HL-60/S4 treated with retinoic acid at 250 ng/mL for 4 days and 3 days (cell line): ENCODE results near the gene FAM13B.
"Not testable (repeated sequence)": the region's sequence is repeated elsewhere in the genome, so short reads cannot be mapped to it uniquely, and the experiment has no call there.

Source experiments
- in situ Hi-C: fragments of 300-500 bp; cut with MboI; formaldehyde crosslinking; loops from 2 replicates; pipeline ENCODE4 v1.7.0; 2022; ENCODE audit warnings: low sequenced_read_pairs

The FAM13B gene

DNA sequence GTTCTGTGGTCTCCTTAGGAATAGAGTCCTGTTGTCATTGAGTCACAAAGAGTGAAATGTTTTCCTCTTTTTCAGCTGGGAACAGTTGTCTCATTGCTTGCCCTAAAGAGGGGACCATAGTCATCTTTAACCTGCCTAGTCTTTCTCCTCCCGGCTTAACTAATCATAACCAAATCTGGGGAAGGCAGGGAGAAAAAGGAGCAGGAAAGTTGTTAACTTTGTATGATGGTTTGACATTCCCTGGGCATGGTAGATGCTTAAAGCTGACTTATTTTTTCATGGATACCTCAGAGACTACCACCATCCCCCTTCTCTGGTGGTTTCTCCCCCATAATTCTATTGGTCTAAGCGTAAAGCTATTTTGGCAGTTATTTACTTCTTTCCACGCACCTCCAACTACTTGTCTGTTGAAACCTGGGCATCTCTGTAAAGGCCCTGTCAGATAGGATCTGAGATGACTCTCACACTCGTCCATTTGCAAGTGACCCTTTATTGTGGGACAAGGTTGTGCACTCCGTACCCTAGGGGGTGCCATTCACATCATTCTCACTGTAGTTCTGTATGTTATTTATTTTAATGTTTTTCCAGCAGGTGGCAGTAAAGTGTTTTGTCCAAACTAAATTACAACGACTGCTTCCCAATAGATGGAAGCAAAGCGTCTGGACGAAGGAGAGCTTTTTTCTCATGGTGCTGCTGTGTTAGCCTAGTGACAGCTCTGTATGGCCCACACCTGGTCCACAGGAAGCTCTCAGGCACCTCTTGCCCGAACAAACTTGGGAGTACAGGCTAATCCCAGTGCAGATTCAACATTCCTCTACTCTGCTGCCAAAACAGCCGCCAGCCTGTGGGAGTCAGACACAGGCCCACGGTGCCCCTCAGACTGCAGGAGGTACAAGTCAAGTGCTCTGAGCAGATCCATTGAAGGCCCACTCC is 3.0 kb upstream of the FAM13B start:
- in situ Hi-C loops = no loop called here

DNA sequence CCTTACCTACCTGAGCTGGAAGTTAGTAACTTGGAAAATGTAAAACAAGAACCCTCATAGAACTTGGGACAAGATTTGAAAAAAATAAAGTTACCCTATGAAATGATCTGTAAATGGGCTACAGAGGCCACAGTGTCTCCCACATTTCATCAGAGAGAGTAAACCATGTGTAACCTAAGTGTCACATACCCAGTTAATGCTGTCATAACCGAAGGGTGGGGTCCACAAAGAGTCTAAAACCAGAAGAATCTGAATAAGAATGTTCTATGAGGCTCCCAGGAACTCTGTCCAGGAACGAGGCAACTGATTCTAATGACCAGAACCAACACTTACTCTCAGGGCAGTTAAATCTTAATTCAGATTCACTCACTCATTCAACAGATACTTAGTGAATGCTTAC is 1.0 kb upstream of the FAM13B start:
- in situ Hi-C loops = no loop called here

DNA sequence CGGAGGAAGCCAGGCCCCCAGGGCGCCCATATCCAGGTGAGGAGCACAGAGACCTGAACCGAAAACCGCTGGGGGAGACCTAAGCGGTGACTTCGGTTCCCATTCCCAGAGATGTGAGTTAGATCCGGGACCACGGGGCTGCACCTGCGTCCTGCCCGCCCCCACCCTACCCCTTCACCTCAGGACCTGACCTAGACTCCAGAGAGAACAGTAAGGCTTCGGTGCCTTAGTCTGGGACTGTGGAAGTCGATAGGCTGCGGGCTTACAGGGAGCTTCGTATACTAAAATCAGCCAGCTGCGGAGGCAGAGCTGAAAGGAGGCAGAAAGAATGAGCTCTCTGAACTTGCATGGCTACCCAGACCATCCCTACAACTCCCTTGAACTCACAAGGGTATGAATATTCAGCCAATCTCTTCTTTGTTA is 518 bp upstream of the FAM13B start:
- in situ Hi-C loops = no loop called here

GRCh38 chr5:138032028-138032571 is 779 bp downstream of the FAM13B start:
- in situ Hi-C loops = no loop called here

DNA sequence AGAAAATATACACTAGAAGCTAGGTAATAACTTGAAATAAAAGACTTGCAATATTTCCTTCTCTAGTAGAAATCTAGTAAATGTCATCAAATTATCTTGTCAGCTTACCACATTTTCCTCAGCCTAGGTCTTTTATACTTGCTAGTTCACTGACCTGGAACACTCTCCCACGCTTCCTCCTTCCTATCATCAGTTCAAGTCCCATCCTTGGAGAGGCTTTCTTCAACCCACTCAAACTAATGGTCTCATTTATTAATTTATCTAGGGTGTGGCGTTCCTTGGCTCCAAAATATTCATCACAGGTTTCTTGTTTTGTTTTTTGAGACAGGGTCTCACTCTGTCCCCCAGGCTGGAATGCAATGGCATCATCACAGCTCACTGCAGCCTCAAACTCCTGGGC is 2.9 kb downstream of the FAM13B start:
- in situ Hi-C loops = no loop called here

DNA sequence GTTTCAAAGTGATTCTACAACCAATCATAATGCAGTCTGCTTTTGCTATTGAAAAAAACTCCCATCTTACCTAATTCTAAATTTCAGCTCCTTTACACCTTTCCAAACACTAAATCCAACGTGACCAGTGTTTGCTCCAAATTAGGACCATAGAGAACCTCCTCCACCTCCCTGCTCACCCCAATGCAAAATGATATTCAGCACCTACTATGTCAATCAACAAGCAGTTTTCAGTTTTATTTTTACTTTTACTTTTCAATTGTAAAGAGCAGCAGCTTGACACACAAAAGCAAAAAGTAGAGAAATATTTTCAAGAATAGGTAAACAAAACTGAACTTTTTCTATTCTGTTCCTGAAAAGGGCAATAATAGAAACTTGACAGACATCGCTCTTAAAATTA is 3.4 kb downstream of the FAM13B start:
- in situ Hi-C loops = no loop called here

- in situ Hi-C loops = no loop called here
Observed at GRCh38 chr5:138028971-138029365, 3.9 kb downstream of the FAM13B start.

- in situ Hi-C loops = not testable (repeated sequence)
Observed at GRCh38 chr5:138028262-138028970, 4.5 kb downstream of the FAM13B start.

GRCh38 chr5:138026793-138027192 is 6.1 kb downstream of the FAM13B start:
- in situ Hi-C loops = not testable (repeated sequence)

GRCh38 chr5:138025285-138025684 is 7.6 kb downstream of the FAM13B start:
- in situ Hi-C loops = no loop called here

GRCh38 chr5:138024117-138024516 is 8.8 kb downstream of the FAM13B start:
- in situ Hi-C loops = no loop called here

DNA sequence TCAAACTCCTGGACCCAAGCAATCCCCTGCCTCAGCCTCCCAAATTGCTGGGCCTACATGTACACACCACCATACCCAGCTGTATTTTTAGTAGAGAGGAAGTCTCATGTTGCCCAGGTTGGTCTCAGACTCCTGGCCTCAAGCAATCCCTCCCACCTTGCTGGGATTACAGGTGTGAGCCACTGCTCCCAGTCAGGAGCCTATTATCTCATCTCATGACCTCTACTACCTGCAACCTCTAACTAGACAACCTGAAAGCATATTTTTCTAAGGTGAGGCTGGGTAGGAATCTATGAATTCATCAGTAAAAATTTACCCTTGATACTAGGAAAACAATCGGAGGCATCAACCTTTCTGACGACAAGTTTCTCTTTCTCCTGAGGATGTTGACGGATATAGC is 10.0 kb downstream of the FAM13B start:
- in situ Hi-C loops = no loop called here

DNA sequence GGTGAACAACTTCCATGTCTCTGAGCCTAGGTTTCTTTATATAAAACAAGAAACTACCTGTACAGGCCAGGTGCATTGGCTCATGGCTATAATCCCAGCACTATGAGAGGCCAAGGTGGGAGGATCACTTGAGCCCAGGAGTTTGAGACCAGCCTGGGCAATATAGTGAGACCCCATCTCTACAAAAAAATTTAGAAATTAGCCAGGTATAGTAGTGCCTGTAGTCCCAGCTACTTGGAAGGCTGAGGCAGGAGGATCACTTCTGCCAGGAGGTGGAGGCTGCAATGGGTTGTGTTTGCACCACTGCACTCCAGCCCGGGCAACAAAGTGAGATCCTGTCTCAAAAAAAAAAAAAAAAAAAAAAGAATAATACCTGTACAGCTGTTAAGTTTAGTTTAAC is 11.1 kb downstream of the FAM13B start:
- in situ Hi-C loops = no loop called here

- in situ Hi-C loops = no loop called here
Observed at GRCh38 chr5:138018849-138019248, 14.0 kb downstream of the FAM13B start.

DNA sequence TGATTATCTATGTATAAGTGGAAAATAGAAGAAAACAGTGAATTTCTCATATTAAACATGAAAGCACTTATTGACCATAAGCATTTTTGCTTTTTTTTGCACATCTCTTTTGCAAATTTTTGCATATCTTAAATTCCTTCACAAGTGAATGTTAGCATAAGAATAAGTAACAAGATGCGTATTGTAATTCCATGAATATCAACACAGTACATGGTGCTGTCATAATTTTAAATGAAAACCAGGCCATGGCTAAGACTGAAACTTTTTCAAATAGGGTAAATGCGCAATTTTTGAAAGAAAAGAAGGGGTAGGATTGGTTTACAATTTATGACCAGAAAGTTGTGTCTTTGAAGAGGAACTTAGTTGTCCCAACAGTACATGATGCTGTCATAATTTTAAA is 17.0 kb downstream of the FAM13B start:
- in situ Hi-C loops = no loop called here

GRCh38 chr5:138011991-138012390 is 20.9 kb downstream of the FAM13B start:
- in situ Hi-C loops = no loop called here

DNA sequence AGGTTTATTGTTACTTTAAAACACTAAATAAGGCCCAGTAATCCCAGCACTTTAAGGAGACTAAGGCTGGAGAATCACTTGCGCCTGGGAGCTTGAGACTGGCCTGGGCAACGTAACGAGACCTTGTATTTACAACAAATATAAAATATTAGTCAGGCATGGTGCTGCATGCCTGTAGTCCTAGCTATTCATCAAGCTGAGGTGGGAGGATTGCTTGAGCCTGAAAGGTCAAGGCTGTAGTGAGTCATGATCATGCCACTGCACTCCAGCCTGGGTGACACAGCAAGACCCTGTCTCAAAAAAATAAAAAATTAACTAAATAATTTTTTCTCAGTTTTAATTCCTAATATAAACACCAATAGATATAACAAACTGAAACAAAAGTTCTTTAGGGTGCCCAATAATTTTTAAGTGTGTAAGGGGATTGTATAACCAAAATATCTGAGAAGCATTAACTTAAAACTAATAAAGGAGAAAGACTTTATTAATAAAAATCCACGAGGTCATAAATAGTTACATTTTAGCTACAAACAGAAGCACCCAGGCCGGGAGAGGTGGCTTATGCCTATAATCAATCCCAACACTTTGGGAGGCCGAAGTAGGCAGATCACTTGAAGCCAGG is 32.7 kb downstream of the FAM13B start:
- in situ Hi-C loops = no loop called here

DNA sequence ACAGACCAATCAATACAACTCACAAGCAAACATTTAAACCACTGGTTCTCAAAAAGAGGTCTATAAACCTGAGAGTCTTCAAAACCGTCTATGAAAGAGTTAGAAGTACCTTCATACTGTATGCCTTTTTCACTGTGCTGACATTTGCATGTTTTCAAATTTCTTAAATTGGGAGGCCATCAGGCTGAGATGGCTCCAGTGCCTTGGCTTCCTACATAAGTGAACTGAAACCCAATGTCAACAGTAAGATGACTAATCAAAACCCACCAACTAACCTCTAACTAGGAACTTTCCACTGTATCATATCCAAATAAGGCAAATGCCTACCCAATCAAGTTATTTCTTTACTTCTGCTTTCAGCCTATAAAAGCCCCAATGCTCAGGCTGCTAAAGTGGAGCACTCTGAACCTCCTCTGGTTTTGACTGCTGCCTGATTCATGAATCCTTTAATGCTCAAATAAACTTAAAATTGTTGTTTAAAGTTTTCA is 35.1 kb downstream of the FAM13B start:
- in situ Hi-C loops = no loop called here

- in situ Hi-C loops = no loop called here
Observed at GRCh38 chr5:137995749-137996128, 37.1 kb downstream of the FAM13B start.

- in situ Hi-C loops = no loop called here
Observed at GRCh38 chr5:137995077-137995748, 37.7 kb downstream of the FAM13B start.

GRCh38 chr5:137994556-137994955 is 38.3 kb downstream of the FAM13B start:
- in situ Hi-C loops = no loop called here
